ENCODE measurements around the gene SERPINA12.

The SERPINA12 gene

DNA sequence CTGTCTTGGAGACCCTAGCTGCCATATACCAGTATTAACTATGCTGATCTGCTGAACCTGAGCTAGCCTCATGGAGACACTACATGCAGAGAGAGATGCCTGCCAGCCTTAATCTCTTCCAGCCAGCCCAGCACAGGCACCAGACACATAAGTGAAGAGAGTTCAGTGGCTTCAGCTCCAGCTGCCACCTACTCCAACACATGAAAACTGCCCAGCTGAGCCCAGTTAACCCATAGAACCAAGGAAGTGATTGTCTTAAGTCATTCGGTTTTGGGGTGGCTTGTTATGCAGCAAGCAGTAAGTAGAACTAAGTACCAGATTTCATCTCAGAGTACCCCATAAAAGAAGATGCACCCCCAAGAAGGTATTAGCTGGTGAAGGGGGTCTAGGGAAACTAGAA, 64.3 kb downstream of the SERPINA12 start:
- H3K36me3 ChIP-seq (ENCODE audit: insufficient read depth, low read depth, low read length) = no peaks in the 10 kb centered on the region
- no peaks in the 10 kb centered on the region for H3K9me3 ChIP-seq (ENCODE audit: insufficient read depth, low read depth, low read length)
- no peaks in the 10 kb centered on the region for H3K27me3 ChIP-seq (ENCODE audit: insufficient read depth, low read length)
- no peak overlapping the region for H3K4me3 ChIP-seq (ENCODE audit: low read length)
- H3K27ac ChIP-seq (ENCODE audit: low read length) = no peak overlapping the region
- H3K9ac ChIP-seq (ENCODE audit: low read depth, low read length) = no peak overlapping the region
- peaks cover 1% of the 10 kb centered on the region; the same call in 1 of the 2 replicates for H3K4me1 ChIP-seq (ENCODE audit: insufficient read depth, low read length)

DNA sequence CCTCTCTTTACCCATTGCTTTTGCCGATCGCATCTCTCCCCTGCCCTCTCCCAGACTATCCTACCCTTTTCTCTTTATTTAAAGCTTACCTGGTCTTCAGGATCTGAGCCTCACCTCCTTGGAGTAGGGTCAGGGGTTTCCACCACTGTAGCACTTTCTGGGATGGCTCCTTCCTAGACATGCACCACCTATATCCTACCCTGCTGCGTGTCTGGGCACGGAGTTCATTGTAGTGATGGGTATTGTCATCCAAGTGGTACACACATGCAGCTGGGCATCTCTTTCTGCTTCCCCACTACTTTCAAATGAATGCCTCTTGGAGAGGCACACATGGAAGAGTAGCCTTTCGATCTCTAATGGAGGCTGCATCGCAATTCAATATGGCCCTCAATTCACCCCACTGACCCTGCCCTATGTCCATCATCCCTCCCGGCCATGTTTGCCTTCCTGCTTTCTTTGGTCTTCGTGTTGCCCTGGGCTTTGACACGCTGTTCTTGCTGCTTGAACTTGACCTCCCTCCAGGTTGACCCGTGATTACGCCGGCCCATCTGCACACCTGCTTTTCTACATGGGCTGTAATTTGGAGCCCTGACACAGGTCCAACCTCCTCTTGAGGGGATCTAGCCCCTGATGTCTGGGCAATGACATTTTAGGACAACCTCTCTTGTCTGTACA, 67.6 kb downstream of the SERPINA12 start:
- Histone ChIP-seq H3K4me3 (ENCODE audit: low read length) (no peak overlapping the region), H3K9ac (ENCODE audit: low read depth, low read length) (no peak overlapping the region), H3K36me3 (ENCODE audit: insufficient read depth, low read depth, low read length) (no peaks in the 10 kb centered on the region), H3K27me3 (ENCODE audit: insufficient read depth, low read length) (no peaks in the 10 kb centered on the region), H3K9me3 (ENCODE audit: insufficient read depth, low read depth, low read length) (no peaks in the 10 kb centered on the region), H3K4me1 (ENCODE audit: insufficient read depth, low read length) (no peaks in the 10 kb centered on the region), H3K27ac (ENCODE audit: low read length) (no peak overlapping the region)

DNA sequence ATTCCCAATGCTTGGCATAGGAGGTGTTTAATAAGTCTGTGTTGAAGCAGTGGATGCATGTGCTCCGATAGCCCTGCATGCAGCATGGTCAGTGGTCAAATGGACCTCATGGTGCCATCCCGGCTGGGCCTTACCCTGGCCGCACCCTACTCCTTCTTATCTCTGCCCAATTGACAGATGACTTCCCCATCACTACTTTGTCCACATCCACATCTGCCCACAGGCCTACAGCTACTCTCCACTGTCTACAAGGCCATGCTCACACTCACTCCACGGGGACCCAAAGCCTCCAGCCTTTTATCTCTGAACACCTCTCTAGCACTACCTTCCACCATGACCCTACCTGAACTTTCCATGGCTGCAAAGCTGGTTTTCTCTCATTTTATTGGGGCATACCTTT, 68.1 kb downstream of the SERPINA12 start:
- Histone ChIP-seq H3K27ac (ENCODE audit: low read length) (no peak overlapping the region), H3K4me3 (ENCODE audit: low read length) (no peak overlapping the region), H3K9me3 (ENCODE audit: insufficient read depth, low read depth, low read length) (no peaks in the 10 kb centered on the region), H3K4me1 (ENCODE audit: insufficient read depth, low read length) (no peaks in the 10 kb centered on the region), H3K36me3 (ENCODE audit: insufficient read depth, low read depth, low read length) (no peaks in the 10 kb centered on the region), H3K9ac (ENCODE audit: low read depth, low read length) (no peak overlapping the region), H3K27me3 (ENCODE audit: insufficient read depth, low read length) (no peaks in the 10 kb centered on the region)

DNA sequence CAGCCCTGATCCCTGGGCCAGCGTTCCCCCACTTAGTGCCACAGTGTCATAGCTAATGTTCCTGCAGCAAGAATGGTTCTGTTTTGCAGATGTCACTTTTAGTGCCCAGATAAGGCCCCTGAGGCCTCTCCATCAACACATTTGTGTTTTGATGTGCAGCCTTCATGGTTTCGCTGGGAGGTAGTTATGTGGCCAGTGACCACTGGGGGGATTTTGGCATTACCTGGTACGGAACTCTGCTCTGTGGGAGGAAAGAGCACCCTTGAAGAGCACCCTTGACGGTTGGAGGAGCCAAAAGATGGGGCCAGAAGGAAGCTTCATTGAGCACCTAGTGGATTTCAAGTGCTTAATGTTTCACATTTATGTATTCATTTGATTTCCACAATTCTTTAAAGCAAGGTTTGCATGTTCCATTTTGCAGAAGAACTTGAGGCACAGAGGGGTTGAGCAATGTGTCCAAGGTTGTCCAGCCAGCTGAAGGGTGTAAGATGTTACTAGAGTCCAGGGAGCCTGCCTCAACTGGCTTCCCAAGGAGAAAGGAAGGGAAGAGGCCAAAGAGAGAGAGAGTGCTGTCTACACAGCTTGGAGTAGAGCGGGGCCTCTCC, 69.7 kb downstream of the SERPINA12 start:
- H3K9me3 ChIP-seq (ENCODE audit: insufficient read depth, low read depth, low read length) = no peaks in the 10 kb centered on the region; the same call in 1 of the 2 replicates
- H3K4me1 ChIP-seq (ENCODE audit: insufficient read depth, low read length) = no peaks in the 10 kb centered on the region
- no peak overlapping the region for H3K9ac ChIP-seq (ENCODE audit: low read depth, low read length)
- H3K27me3 ChIP-seq (ENCODE audit: insufficient read depth, low read length) = no peaks in the 10 kb centered on the region
- no peaks in the 10 kb centered on the region for H3K36me3 ChIP-seq (ENCODE audit: insufficient read depth, low read depth, low read length)
- no peak overlapping the region for H3K27ac ChIP-seq (ENCODE audit: low read length)
- H3K4me3 ChIP-seq (ENCODE audit: low read length) = no peak overlapping the region

Measured in iPS-20b (cell line).